CD4-positive, alpha-beta T cell (primary cell): ENCODE results near the gene HMBS. TPM values are rescaled to one million over a fixed set of nuclear protein-coding genes. Genes with fewer than 3 reads are reported as not detected.
"Not testable (repeated sequence)": the region's sequence is repeated elsewhere in the genome, so short reads cannot be mapped to it uniquely, and the experiment has no call there.

Experiments
- ATAC-seq: fragments of 200-7000 bp; cut with Tn5 transposase; one replicate; pipeline ENCODE4 v1.10.0; 2022; ENCODE audit warnings: mild to moderate bottlenecking; ENCODE audit not compliant: poor library complexity
- CTCF ChIA-PET: fragments of 350-600 bp; sonication (Branson Sonifier 250); formaldehyde crosslinking; loops from one replicate; lab custom pipeline; 2021; ENCODE audit warnings: antibody characterized with exemption, inconsistent platforms; lab: Charles Lee
- POLR2A ChIA-PET: fragments of 350-600 bp; sonication (Branson Sonifier 250); formaldehyde crosslinking; loops from one replicate; lab custom pipeline; 2021; ENCODE audit warnings: antibody characterized with exemption, inconsistent platforms; lab: Charles Lee
- DNase-seq, 14 experiments: peaks; one replicate each; pipeline ENCODE4 v3.0.0-alpha.2; 2013 to 2020; ENCODE audit warnings: mixed read lengths in 2 of 14
- H3K27ac ChIP-seq, 2 donors: one replicate each; pipeline versions ENCODE4 v1.5.1 to v1.7.0; 2013; ENCODE audit warnings: low read length in 2 of 2, low read depth in 1 of 2, mild to moderate bottlenecking in 1 of 2
- H3K27me3 ChIP-seq, 2 experiments: 1 replicate in 1 of 2; 2 replicates in 1 of 2; pipeline versions ENCODE4 v1.6.1 to v1.7.0; 2013; ENCODE audit warnings: low read length in 2 of 2, control low read depth in 1 of 2, mild to moderate bottlenecking in 1 of 2, moderate library complexity in 1 of 2; ENCODE audit not compliant: insufficient read depth in 2 of 2, control insufficient read depth in 1 of 2
- H3K36me3 ChIP-seq: one replicate; pipeline ENCODE4 v1.6.1; 2013; ENCODE audit warnings: low read length, control low read depth; ENCODE audit not compliant: insufficient read depth
- H3K4me1 ChIP-seq: one replicate; pipeline ENCODE4 v1.6.1; 2013; ENCODE audit warnings: low read length, control low read depth; ENCODE audit not compliant: insufficient read depth
- H3K4me3 ChIP-seq: one replicate; pipeline ENCODE4 v1.5.1; 2013; ENCODE audit warnings: mild to moderate bottlenecking, low read length, moderate library complexity
- H3K9me3 ChIP-seq, 2 experiments: 1 replicate in 1 of 2; 2 replicates in 1 of 2; pipeline versions ENCODE4 v1.6.1 to v1.7.0; 2013; ENCODE audit warnings: low read length in 2 of 2, mild to moderate bottlenecking in 2 of 2, control low read depth in 1 of 2, moderate library complexity in 1 of 2; ENCODE audit not compliant: control insufficient read depth in 1 of 2, insufficient read depth in 1 of 2
- H3K27ac Mint-ChIP-seq: one replicate; pipeline ENCODE4 v1.8.0; 2020; ENCODE audit warnings: mixed read lengths
- H3K27me3 Mint-ChIP-seq: one replicate; pipeline ENCODE4 v1.8.0; 2021; ENCODE audit warnings: mixed read lengths
- H3K36me3 Mint-ChIP-seq: one replicate; pipeline ENCODE4 v1.8.0; 2021; ENCODE audit warnings: low read depth, mixed read lengths
- H3K4me1 Mint-ChIP-seq: one replicate; pipeline ENCODE4 v1.8.0; 2021; ENCODE audit warnings: low read depth, mixed read lengths
- H3K4me3 Mint-ChIP-seq: one replicate; pipeline ENCODE4 v1.8.0; 2020; ENCODE audit warnings: mild to moderate bottlenecking, mixed read lengths
- H3K9me3 Mint-ChIP-seq: one replicate; pipeline ENCODE4 v1.8.0; 2020; ENCODE audit warnings: mixed read lengths
- intact Hi-C, 2 experiments: fragments of 100-400 bp; cut with DNase I in 1 of 2; cut with micrococcal nuclease in 1 of 2; formaldehyde crosslinking; loops; one replicate each; pipeline versions ENCODE4 v1.15.1 to v1.9.0; 2023 to 2025; cut with DNase I, micrococcal nuclease
- total RNA-seq, 174 experiments: library from RNA in 2 of 174; stranded (reverse) in 2 of 174; gene quantifications; one replicate each; pipeline ENCODE4 v1.2.3 and lab custom pipeline; 2021 to 2026
- TF ChIP-seq, protein P1 (sequence below): fragments of 200-600 bp; IDR thresholded peaks from one replicate; pipeline ENCODE4 v1.8.0; 2022; ENCODE audit warnings: antibody characterized with exemption, mild to moderate bottlenecking

The HMBS gene
- total RNA-seq, 2 experiments from 2014 or later: 3.4 to 4.1 TPM

DNA sequence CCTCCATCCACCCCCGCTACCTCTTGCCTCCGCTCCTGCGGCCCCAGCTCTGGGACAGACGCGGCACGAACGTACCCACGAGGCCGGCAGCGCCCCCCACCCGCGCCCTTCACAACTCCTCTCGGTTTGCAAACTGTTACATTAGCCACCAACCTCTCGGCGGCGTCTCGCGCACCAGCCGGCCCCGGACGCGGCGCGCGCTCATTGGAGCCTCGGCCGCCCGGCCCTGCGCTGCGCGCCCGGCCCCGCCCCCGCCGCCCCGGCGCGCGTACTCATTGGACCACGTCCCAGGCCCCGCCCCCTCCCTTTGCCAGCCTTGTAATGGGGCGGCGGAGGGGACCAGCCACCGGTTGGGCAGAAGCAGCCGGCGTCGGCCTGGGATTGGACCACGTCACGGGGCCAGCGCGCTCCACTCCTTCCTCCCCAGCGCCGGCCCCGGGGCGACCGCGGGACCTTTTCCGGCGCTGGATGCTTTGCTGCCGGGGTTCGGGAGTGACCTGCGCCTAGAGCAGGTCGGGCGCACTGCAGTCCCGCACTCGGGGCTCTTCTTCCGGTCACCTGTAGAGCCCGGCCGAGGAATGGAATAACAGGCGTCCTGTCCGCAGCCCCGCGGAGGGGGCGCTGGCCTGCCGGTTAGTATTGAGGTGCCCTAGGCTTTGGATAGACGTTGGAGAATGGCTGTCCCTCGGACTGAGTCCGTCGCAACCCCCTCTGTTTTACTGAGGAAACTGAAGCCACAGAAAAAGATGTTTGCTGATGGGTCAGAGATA, 27.5 kb upstream of the HMBS start, which contains the start of gene HYOU1:
Gene HYOU1 (minus strand): TSS at position 206 of the 770 bp plus-strand sequence. CDS start 1,045 bp downstream, outside the sequence.
- POLR2A ChIA-PET: interaction anchor here (0.6 to 3.5 kb wide), 22 partner anchors 10 to 265 kb away, joined by 3 to 38 read pairs (median 4); partner anchors contain the start of genes C2CD2L, CENATAC, DPAGT1 and HINFP
- peaks cover 37% of the 10 kb centered on the region for H3K36me3 ChIP-seq

DNA sequence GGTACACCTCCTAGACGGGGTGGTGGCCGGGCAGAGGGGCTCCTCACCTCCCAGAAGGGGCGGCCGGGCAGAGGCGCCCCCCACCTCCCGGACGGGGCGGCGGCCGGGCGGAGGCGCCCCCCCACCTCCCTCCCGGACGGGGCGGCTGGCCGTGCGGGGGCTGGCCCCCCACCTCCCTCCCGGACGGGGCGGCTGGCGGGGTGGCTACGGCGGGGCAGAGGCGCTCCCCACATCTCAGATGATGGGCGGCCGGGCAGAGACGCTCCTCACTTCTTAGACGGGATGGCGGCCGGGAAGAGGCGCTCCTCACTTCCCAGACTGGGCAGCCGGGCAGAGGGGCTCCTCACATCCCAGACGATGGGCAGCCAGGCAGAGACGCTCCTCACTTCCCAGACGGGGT, 25.6 kb upstream of the HMBS start:
- DNase-seq, H3K9me3 ChIP-seq, H3K27ac ChIP-seq, H3K27me3 ChIP-seq, H3K27me3 Mint-ChIP-seq, intact Hi-C loops, H3K27ac Mint-ChIP-seq, H3K4me3 Mint-ChIP-seq, H3K4me3 ChIP-seq, ATAC-seq, H3K9me3 Mint-ChIP-seq: not testable (repeated sequence)
- Histone ChIP-seq H3K36me3 (peaks cover 18% of the 10 kb centered on the region), H3K4me1 (peaks cover 30% of the 10 kb centered on the region)
- peaks cover 37% of the 10 kb centered on the region for H3K36me3 Mint-ChIP-seq
- POLR2A ChIA-PET: interaction anchor here (1.8 kb wide), 1 partner anchor 29 kb away, joined by 7 read pairs; the partner anchor contains the start of gene SLC37A4
- peaks cover 28% of the 10 kb centered on the region for H3K4me1 Mint-ChIP-seq
- CTCF ChIA-PET: interaction anchor here (2.0 kb wide), 1 partner anchor 11 kb away, joined by 6 read pairs; no protein-coding TSS in a partner anchor

More for the DNA sequence above, 27.5 kb upstream of the HMBS start, which contains the start of gene HYOU1:
- Mint-ChIP-seq H3K9me3 (no peaks in the 10 kb centered on the region), H3K4me1 (peaks cover 36% of the 10 kb centered on the region), H3K36me3 (peaks cover 56% of the 10 kb centered on the region), H3K4me3 (peak within 1 kb of the TSS; percentile 99), H3K27me3 (no peaks in the 10 kb centered on the region), H3K27ac (peak within 1 kb of the TSS; percentile 80)
- Histone ChIP-seq H3K4me3 (peak within 1 kb of the TSS; percentile 82), H3K27ac (peak within 1 kb of the TSS; percentile 83 to 84), H3K4me1 (peaks cover 32% of the 10 kb centered on the region), H3K9me3 (no peaks in the 10 kb centered on the region), H3K27me3 (no peaks in the 10 kb centered on the region)
- intact Hi-C loops: loop anchor here (1.0 to 2.0 kb wide), 6 partner anchors 9 to 39 kb away; partner anchors contain the start of genes RPS25 (in 1 of the 2), SLC37A4 (in 1 of the 2), TRAPPC4 (in 1 of the 2) and VPS11 (in 1 of the 2)
- DNase-seq (peak; percentile 97 to 99 (median 98)), ATAC-seq (peak; percentile 92)
- CTCF ChIA-PET: interaction anchor here (0.7 to 2.9 kb wide), 8 partner anchors 9 to 149 kb away, joined by 3 to 22 read pairs (median 4); partner anchors contain the start of genes CBL, HINFP, SLC37A4 and TRAPPC4
- TF ChIP-seq, protein P1, sequence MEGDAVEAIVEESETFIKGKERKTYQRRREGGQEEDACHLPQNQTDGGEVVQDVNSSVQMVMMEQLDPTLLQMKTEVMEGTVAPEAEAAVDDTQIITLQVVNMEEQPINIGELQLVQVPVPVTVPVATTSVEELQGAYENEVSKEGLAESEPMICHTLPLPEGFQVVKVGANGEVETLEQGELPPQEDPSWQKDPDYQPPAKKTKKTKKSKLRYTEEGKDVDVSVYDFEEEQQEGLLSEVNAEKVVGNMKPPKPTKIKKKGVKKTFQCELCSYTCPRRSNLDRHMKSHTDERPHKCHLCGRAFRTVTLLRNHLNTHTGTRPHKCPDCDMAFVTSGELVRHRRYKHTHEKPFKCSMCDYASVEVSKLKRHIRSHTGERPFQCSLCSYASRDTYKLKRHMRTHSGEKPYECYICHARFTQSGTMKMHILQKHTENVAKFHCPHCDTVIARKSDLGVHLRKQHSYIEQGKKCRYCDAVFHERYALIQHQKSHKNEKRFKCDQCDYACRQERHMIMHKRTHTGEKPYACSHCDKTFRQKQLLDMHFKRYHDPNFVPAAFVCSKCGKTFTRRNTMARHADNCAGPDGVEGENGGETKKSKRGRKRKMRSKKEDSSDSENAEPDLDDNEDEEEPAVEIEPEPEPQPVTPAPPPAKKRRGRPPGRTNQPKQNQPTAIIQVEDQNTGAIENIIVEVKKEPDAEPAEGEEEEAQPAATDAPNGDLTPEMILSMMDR: peak; percentile 2

DNA sequence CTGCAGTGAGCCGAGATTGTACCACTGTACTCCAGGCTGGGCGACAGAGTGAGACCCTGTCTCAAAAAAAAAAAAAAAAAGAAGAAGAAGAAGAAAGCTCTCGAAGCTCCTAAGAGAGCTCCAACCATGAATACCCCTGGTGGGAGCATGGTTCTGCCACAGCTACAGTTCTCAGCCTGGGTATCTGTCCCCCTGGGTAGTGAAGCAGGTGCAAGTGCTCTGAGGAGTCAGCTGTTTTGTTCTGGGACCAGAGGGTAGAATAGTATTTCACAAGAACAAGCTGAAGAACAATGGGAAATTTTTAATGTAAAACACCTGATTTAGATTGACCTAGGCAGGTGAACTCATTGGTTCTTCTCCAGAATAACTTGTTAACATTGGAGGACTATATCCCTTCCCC, 23.4 kb upstream of the HMBS start:
- intact Hi-C loops: no loop called here
- DNase-seq (no peak), ATAC-seq (no peak)
- Histone ChIP-seq H3K27ac (no peak overlapping the region), H3K9me3 (no peaks in the 10 kb centered on the region), H3K36me3 (peaks cover 2% of the 10 kb centered on the region), H3K4me1 (peaks cover 25% of the 10 kb centered on the region), H3K27me3 (no peaks in the 10 kb centered on the region), H3K4me3 (no peak overlapping the region)
- ChIA-PET CTCF (interaction anchor here (0.7 kb wide), 1 partner anchor 136 kb away, joined by 3 read pairs; no protein-coding TSS in a partner anchor), POLR2A (interaction anchor here (2.1 kb wide), 1 partner anchor 33 kb away, joined by 4 read pairs; no protein-coding TSS in a partner anchor)
- no peaks in the 10 kb centered on the region for H3K9me3 Mint-ChIP-seq
- no peak overlapping the region for H3K27ac Mint-ChIP-seq
- peaks cover 20% of the 10 kb centered on the region for H3K36me3 Mint-ChIP-seq
- H3K4me3 Mint-ChIP-seq: no peak overlapping the region
- TF ChIP-seq, protein P1: no peak
- peaks cover 33% of the 10 kb centered on the region for H3K4me1 Mint-ChIP-seq
- no peaks in the 10 kb centered on the region for H3K27me3 Mint-ChIP-seq
